Neural cell (in vitro differentiated cells): Measurements from ENCODE around the gene GSE1.

ENCODE experiments used
- EP300 ChIP-seq: fragments of 450-650 bp; conservative IDR thresholded peaks from 2 replicates; pipeline ENCODE4 v1.6.1; 2014; ENCODE audit warnings: antibody characterized with exemption, mild to moderate bottlenecking, moderate library complexity; ENCODE audit not compliant: poor library complexity, severe bottlenecking
- EZH2 ChIP-seq: fragments of 200-600, 300-800 bp; shearing (Covaris generic), sonication (generic); IDR thresholded peaks from 2 replicates; pipeline ENCODE4 v1.6.1; 2014; ENCODE audit warnings: antibody characterized with exemption, low read length, borderline replicate concordance, mild to moderate bottlenecking; ENCODE audit not compliant: insufficient read depth, poor library complexity, severe bottlenecking
- MXI1 ChIP-seq: fragments of 450-650 bp; conservative IDR thresholded peaks from 2 replicates; pipeline ENCODE4 v1.6.1; 2014; ENCODE audit warnings: antibody characterized with exemption, mild to moderate bottlenecking; ENCODE audit not compliant: poor library complexity, severe bottlenecking
- POLR2AphosphoS5 ChIP-seq: IDR thresholded peaks from 2 replicates; pipeline ENCODE4 v1.6.1; 2012
- TAF1 ChIP-seq: IDR thresholded peaks from 2 replicates; pipeline ENCODE4 v1.6.1; 2012; ENCODE audit warnings: low read depth
- TF ChIP-seq, protein P1 (sequence below): fragments of 450-650 bp; IDR thresholded peaks from 2 replicates; pipeline ENCODE4 v1.5.1; 2014; ENCODE audit warnings: antibody characterized with exemption, mild to moderate bottlenecking, moderate library complexity; ENCODE audit not compliant: poor library complexity, severe bottlenecking

DNA sequence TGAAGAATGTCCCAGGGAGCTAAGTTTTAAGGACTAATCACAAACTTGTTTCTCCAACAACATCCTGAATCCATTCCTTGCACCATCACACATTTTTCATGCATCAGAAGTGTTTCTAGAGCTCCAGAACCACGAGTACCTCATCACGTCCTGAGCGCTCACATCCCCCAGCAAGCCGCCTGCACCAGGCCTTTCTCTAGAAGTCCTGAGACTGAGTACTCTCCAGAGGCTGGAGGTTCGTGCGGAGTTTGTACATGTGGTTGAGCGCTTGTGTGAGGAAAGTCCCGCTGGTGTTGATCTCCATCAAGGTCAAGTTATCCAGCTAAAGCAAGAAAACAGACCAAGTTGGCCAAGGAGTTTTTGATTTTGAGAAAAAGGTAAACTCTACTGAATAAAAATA, 64.9 kb downstream of the GSE1 start:
- TF ChIP-seq, protein P1, sequence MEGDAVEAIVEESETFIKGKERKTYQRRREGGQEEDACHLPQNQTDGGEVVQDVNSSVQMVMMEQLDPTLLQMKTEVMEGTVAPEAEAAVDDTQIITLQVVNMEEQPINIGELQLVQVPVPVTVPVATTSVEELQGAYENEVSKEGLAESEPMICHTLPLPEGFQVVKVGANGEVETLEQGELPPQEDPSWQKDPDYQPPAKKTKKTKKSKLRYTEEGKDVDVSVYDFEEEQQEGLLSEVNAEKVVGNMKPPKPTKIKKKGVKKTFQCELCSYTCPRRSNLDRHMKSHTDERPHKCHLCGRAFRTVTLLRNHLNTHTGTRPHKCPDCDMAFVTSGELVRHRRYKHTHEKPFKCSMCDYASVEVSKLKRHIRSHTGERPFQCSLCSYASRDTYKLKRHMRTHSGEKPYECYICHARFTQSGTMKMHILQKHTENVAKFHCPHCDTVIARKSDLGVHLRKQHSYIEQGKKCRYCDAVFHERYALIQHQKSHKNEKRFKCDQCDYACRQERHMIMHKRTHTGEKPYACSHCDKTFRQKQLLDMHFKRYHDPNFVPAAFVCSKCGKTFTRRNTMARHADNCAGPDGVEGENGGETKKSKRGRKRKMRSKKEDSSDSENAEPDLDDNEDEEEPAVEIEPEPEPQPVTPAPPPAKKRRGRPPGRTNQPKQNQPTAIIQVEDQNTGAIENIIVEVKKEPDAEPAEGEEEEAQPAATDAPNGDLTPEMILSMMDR, result no peak
- no peak for TF ChIP-seq POLR2AphosphoS5
- no peak for TF ChIP-seq TAF1
- no peak for TF ChIP-seq EZH2
- TF ChIP-seq MXI1, result no peak
- TF ChIP-seq EP300, result no peak
